NT2/D1 (cell line): ENCODE measurements around the gene CDON.

Source experiments
- SUZ12 ChIP-seq: IDR thresholded peaks from 2 replicates; pipeline ENCODE4 v1.6.1; 2011; ENCODE audit not compliant: insufficient read length, insufficient read depth; ENCODE audit errors: extremely low read depth
- YY1 ChIP-seq: IDR thresholded peaks from 2 replicates; pipeline ENCODE4 v1.6.1; 2011; ENCODE audit not compliant: insufficient read length, insufficient read depth
- ZNF274 ChIP-seq: IDR thresholded peaks from 2 replicates; pipeline ENCODE4 v1.6.1; 2011; ENCODE audit warnings: mild to moderate bottlenecking, low read depth, low read length

GRCh38 chr11:125967515-125967914 is 95.2 kb downstream of the CDON start:
- TF ChIP-seq SUZ12 (no peak), ZNF274 (no peak), YY1 (no peak)
